Activated T-helper 2 cell treated with anti-CD3 and anti-CD28 coated beads, Interferon-gamma antibody, Interleukin-2, Interleukin-4, amounts not matched to agents 10 μg/mL and 5 μg/mL and 100 μg/mL, durations not matched to agents 14 hours and 24 hours and 36 hours (primary cell): ENCODE data around the gene METTL3. TPM values are rescaled to one million over a fixed set of nuclear protein-coding genes. Genes with fewer than 3 reads are reported as not detected.
A peak's percentile ranks its signal among the peaks of the same experiment; 100 is the strongest.
"Not testable (repeated sequence)": the region's sequence is repeated elsewhere in the genome, so short reads cannot be mapped to it uniquely, and the experiment has no call there.

Source experiments
- DNase-seq: peaks from one replicate; pipeline ENCODE4 v3.0.0; 2021; ENCODE audit warnings: low spot score
- H3K27ac Mint-ChIP-seq: one replicate; pipeline ENCODE4 v1.8.0; 2021; ENCODE audit warnings: mixed read lengths
- H3K27me3 Mint-ChIP-seq: one replicate; pipeline ENCODE4 v1.8.0; 2021; ENCODE audit warnings: low read depth, mixed read lengths
- H3K36me3 Mint-ChIP-seq: one replicate; pipeline ENCODE4 v1.8.0; 2021; ENCODE audit warnings: low read depth, mixed read lengths
- H3K4me1 Mint-ChIP-seq: one replicate; pipeline ENCODE4 v1.8.0; 2021; ENCODE audit warnings: low read depth, mixed read lengths
- H3K4me3 Mint-ChIP-seq: one replicate; pipeline ENCODE4 v1.8.0; 2021; ENCODE audit warnings: low read depth, mild to moderate bottlenecking, moderate library complexity, mixed read lengths
- H3K9me3 Mint-ChIP-seq: one replicate; pipeline ENCODE4 v1.8.0; 2021; ENCODE audit warnings: mixed read lengths
- intact Hi-C: fragments of 100-400 bp; cut with micrococcal nuclease; formaldehyde crosslinking; loops from one replicate; pipeline ENCODE4 v1.15.1; 2023
- total RNA-seq: library from RNA; stranded (reverse); gene quantifications from 2 replicates; pipeline ENCODE4 v1.2.3, GENCODE V29; 2022

The METTL3 gene
- total RNA-seq, result 76.7 and 80.5 TPM in 2 replicates

DNA sequence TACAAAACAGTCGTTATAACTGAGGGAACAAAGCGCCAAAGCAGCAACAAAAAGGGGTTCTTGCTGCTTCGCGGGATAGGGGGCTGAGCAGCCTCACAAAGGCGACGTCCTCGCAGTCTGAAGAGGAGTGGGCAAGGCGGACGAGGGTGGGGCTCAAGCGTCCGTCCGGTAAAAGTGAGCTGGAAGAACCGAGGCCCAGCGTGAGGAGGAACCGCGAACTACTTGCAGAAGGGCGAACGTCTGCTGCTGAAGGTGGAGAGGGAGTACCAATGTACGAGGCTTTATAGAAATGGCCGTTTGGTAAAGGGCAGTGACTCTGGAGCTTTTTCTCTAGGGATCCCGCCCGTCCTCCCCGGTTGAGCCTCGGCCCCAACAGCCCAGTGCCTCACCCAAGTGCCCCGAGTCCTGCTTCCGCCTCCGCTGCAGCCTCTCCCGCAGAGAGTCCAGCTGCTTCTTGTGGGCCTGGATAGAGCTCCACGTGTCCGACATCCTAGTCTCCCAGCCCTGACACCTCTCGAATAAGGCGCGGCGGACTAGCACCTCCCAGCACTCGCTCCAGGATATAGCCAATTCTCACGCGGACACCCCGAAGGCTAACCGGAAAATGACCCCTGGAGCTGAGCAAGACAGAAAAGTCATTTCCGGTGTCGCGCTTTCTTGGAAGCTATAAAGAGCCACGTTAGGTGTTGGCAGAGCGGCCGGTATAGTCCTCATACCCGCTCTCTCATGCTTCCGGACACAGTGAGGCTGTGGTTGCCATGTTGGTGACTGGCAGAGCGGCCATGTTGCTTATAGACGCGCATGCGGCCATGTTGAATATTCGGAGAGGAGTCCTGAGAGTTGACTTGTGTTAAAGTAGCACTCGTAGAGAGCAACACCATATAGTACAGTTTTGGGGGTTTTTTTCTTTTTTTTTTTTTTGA, at the start of gene METTL3:
TSS of gene METTL3 (minus strand) at position 606 of the 923 bp plus-strand sequence. CDS start at position 489, 117 bp downstream.
- peak within 1 kb of the TSS; percentile 97 for H3K27ac Mint-ChIP-seq
- peak; percentile 91 for DNase-seq
- intact Hi-C loops, result loop anchor here (1.0 to 10.0 kb wide), 5 partner anchors 15 to 246 kb away; partner anchors contain the start of genes CHD8, HNRNPC, SALL2 and TOX4
- H3K27me3 Mint-ChIP-seq, result peaks cover 5% of the 10 kb centered on the region
- H3K9me3 Mint-ChIP-seq, result no peaks in the 10 kb centered on the region
- H3K36me3 Mint-ChIP-seq, result peaks cover 33% of the 10 kb centered on the region
- peak within 1 kb of the TSS; percentile 88 for H3K4me3 Mint-ChIP-seq
- peaks cover 28% of the 10 kb centered on the region for H3K4me1 Mint-ChIP-seq

DNA sequence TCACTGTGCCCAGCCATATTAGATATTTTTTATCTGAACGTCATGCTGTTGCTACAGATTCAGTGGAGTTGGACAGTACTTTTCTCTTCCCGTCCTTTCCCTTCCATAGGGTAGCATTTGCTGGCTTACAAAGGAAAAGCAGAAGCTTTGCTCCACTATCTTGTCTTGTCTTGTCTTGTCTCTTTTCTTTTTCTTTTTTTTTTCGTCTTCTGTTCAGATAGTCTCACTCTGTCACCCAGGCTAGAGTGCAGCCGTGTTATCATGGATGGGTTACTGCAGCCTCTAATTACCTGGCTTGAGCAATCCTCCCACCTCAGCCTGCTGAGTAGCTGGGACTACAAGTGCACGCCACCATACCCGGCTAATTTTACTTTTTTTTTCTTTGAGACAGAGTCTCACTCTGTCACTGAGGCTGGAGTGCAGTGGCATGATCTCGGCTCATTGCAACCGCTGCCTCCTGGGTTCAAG, 47.6 kb upstream of the METTL3 start:
- intact Hi-C loops, result loop anchor here (5.0 kb wide), 1 partner anchor 101 kb away; the partner anchor contains the start of gene CHD8
- Mint-ChIP-seq H3K4me3 (no peak overlapping the region), H3K4me1 (peaks cover 4% of the 10 kb centered on the region), H3K27ac (no peak overlapping the region), H3K27me3 (no peaks in the 10 kb centered on the region), H3K9me3 (no peaks in the 10 kb centered on the region), H3K36me3 (no peaks in the 10 kb centered on the region)
- DNase-seq, result no peak

DNA sequence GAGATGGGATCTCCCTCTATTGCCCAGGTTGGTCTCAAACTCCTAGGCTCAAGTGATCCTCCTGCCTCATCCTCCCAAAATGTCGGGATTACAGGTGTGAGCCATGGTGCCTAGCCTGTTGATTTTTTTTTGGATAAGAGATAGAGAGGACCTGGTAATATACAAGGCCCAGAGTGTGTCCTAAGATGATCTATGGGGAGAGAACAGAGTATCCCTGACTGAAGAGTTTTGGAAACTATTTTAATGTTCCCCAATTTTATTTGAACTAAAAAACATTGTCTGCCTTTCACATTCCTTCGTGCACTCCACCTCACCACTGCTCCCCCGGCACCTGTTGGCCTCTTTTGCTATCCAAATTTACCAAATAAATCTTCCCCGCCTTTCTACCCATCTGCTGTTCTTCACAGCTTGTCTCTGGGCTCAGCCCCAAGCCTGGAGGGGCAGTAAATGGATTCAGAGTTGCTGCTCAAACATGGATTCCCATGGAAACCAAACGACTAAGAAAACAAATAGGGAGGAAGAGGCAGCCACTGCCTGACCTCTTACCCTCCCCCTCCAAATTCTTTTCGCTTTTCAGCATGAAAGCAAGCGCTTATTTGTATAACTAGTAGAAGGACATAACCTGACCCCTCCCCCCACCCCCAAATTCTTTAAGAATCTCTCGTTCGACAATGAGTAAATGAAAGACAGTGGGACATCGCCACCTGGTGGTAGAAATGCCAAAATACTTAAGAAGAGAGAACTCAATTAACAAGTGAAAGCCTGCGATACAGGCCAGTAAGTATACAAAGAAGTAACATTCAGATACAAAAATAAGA, 46.2 kb upstream of the METTL3 start:
- Mint-ChIP-seq H3K4me3 (no peak overlapping the region), H3K27ac (peak overlapping the region; percentile 19), H3K9me3 (no peaks in the 10 kb centered on the region), H3K36me3 (no peaks in the 10 kb centered on the region), H3K4me1 (peaks cover 4% of the 10 kb centered on the region), H3K27me3 (no peaks in the 10 kb centered on the region)
- intact Hi-C loops, result loop anchor here (1.0 to 5.0 kb wide), 4 partner anchors 59 to 142 kb away; partner anchors contain the start of genes CHD8 and TOX4
- peak; percentile 55 for DNase-seq

DNA sequence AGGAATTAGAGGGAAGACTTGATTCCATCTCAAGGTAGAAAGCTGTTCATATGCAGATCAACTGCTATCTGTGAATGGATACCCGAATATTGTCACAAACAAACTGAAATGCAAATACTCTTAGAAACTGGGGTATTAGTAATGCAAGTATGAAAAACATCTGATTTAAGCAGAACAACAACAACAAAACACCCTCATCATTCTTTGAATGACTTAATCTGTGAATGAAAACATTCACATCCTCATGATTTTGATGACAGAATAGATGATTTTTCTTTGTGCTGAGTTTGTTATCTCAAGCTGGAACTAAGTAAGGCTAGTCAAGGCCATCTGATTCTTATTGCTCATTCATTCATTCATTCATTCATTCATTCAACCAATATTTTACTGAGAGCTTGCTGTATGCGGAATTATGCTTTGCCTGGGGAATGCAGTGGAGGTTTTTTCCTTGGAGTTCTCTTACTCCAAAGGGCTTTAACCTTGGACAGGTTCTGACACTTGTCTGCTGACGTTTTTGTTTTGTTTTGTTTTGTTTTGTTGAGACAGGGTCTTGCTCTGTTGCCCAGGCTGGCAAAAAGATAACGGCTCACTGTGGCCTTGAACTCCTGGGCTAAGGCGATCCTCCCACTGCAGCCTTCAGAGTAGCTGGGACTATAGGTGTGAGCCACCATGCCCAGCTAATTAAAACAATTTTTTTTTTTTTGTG, 45.4 kb upstream of the METTL3 start:
- no peak for DNase-seq
- intact Hi-C loops, result loop anchor here (1.0 to 5.0 kb wide), 4 partner anchors 58 to 142 kb away; partner anchors contain the start of genes CHD8 and TOX4
- Mint-ChIP-seq H3K4me3 (no peak overlapping the region), H3K27me3 (no peaks in the 10 kb centered on the region), H3K36me3 (no peaks in the 10 kb centered on the region), H3K9me3 (no peaks in the 10 kb centered on the region), H3K4me1 (peaks cover 4% of the 10 kb centered on the region), H3K27ac (no peak overlapping the region)

DNA sequence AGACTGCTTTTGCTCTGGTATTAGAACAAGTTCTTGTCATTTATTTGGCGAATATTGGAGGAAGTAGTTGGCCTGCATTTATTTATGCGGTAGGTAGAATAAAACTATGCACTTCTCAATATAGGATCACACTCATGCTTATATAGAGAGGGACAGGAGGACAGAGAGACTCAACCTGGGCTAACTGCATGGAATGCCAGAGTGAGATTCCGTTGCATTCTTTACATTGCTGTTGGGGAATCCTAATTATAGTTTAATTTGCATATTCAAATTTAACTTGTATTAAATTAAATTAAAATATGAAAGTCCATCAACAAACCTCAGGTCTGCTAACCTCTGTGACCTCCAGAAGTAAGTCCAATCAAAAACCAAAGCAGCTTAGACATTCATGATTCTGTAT, 42.1 kb upstream of the METTL3 start:
- intact Hi-C loops, result no loop called here

DNA sequence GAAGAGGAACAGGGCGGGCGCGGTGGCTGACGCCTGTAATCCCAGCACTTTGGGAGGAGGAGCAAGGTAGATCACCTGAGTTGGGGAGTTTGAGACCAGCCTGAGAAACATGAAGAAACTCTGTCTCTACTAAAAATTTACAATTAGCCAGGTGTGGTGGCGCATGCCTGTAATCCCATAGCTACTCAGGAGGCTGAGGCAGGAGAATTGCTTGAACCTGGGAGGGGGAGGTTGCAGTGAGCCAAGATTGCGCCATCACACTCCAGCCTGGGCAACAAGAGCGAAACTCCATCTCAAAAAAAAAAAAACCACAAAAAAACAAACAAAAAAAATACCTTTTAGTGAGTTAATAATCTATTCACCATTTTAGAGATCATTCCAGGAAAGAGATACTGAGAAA, 33.4 kb upstream of the METTL3 start:
- H3K27ac Mint-ChIP-seq, H3K27me3 Mint-ChIP-seq, H3K36me3 Mint-ChIP-seq, intact Hi-C loops, H3K4me3 Mint-ChIP-seq, H3K4me1 Mint-ChIP-seq, H3K9me3 Mint-ChIP-seq, DNase-seq: not testable (repeated sequence)

More for the DNA sequence above, 42.1 kb upstream of the METTL3 start:
- H3K4me1 Mint-ChIP-seq, result peaks cover 4% of the 10 kb centered on the region
- H3K27me3 Mint-ChIP-seq, result no peaks in the 10 kb centered on the region
- no peak overlapping the region for H3K4me3 Mint-ChIP-seq
- no peak for DNase-seq
- no peaks in the 10 kb centered on the region for H3K36me3 Mint-ChIP-seq
- no peak overlapping the region for H3K27ac Mint-ChIP-seq
- no peaks in the 10 kb centered on the region for H3K9me3 Mint-ChIP-seq

DNA sequence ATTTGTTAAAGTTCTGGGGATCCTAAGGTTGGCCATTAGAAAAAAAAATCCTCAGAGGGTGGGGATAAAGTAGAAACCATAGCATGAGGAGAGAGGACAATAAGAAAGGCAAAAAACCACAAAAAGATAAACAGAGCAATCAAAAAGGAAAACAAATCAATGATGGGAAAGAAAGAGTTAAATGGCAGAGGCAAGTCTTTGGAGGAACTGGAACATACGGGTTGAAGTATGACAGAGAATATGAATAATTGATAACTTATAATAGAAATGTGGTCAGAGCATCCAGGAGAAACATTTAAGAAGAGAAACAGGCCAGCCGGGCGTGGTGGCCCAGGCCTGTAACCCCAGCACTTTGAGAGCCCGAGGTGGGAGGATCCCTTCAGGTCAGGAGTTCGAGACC, 32.8 kb upstream of the METTL3 start:
- Mint-ChIP-seq H3K9me3 (no peaks in the 10 kb centered on the region), H3K27ac (no peak overlapping the region), H3K36me3 (no peaks in the 10 kb centered on the region), H3K27me3 (peaks cover 14% of the 10 kb centered on the region), H3K4me3 (no peak overlapping the region), H3K4me1 (no peaks in the 10 kb centered on the region)
- no peak for DNase-seq
- intact Hi-C loops, result no loop called here

DNA sequence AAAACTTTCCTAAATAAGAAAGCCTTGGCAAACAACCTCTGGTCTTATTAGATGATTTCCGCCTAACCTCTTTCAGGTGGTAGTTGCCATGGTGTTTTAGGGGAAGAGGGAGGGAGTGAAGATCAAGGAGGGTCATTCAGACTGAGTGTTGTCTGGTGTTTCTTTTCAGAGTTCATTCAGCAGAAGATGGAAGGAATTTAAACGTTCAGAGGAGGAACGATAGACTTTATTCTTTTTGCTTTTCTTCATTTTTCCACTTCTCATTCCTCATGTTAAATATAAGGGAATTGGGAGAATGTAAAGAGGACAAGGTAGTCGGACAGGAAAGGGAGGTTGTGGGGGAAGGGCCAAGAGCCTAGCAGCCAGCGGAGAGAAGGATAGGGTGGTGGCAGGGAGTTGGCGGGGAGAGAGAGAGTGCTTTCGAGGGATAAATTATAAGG, 32.4 kb upstream of the METTL3 start:
- no peak for DNase-seq
- H3K36me3 Mint-ChIP-seq, result no peaks in the 10 kb centered on the region
- H3K27me3 Mint-ChIP-seq, result peaks cover 18% of the 10 kb centered on the region
- no peaks in the 10 kb centered on the region for H3K4me1 Mint-ChIP-seq
- H3K4me3 Mint-ChIP-seq, result no peak overlapping the region
- H3K27ac Mint-ChIP-seq, result no peak overlapping the region
- intact Hi-C loops, result no loop called here
- H3K9me3 Mint-ChIP-seq, result no peaks in the 10 kb centered on the region

DNA sequence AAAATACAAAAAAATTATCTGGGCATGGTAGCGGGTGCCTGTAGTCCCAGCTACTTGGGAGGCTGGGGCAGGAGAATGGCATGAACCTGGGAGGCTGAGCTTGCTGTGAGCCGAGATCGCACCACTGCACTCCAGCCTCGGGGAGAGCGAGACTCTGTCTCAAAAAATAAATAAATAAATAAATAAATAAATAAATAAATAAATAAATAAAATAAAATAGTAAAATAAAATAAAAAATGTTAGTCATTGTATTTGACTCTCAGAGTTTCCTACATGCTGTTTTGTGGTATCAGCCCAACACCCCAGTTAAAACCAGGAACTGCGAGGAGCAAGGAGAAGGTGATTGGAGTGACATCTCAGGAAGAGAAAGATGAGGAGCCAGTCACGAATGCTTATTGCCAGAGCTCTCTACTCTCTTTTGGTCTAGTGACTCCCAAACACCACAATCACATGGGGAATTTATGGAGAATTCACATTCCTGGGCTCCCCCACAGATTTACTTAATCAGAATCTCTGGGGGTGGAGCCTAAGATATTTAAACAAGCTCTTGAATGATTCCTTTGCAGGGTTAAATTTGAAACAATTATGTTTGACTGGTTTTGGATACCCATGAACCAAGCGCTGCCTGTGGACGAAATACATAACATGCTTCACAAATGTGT, 30.4 kb upstream of the METTL3 start:
- H3K36me3 Mint-ChIP-seq, result no peaks in the 10 kb centered on the region
- no peak overlapping the region for H3K4me3 Mint-ChIP-seq
- DNase-seq, result no peak
- intact Hi-C loops, result no loop called here
- H3K9me3 Mint-ChIP-seq, result no peaks in the 10 kb centered on the region
- peaks cover 33% of the 10 kb centered on the region for H3K27me3 Mint-ChIP-seq
- peaks cover 5% of the 10 kb centered on the region for H3K4me1 Mint-ChIP-seq
- no peak overlapping the region for H3K27ac Mint-ChIP-seq

DNA sequence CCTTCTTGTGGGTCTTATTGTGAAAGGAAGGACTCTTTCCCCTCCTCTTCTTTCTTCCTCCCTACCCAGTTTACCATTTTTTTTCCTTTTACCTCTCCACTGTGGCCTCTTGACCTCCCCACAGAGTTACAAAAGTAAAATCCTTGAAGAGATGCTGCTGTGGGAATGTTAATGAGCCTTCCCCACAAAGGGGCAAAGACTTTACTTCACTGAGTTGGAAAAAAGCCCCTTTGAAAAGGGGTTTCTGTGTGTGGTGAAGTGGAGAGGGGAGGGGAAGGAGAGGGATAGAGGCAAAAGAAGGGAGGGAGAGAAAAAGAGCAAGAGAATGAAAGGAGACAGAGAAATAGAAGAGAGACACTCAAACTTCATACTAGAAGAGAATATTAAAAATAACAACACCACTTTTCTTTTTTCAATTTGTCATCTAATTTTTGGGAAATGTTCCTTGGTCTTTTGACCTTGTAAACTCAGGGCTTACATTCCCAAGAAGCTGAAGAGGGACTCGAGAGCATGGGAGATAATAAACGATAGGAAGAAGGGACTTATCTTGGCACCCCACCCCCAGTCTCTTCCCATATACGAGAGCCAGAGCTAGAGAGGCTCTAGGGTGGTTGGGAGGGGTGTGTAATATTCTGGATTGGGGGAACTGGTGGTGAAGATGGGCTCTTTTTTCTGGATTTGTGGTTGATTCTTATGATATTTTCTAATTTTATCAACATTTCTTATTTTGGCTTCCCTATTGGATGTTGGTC, 28.2 kb upstream of the METTL3 start:
- Mint-ChIP-seq H3K27me3 (peaks cover 48% of the 10 kb centered on the region), H3K9me3 (no peaks in the 10 kb centered on the region), H3K27ac (no peak overlapping the region), H3K4me1 (peaks cover 5% of the 10 kb centered on the region), H3K36me3 (no peaks in the 10 kb centered on the region), H3K4me3 (no peak overlapping the region)
- intact Hi-C loops, result no loop called here
- DNase-seq, result no peak

DNA sequence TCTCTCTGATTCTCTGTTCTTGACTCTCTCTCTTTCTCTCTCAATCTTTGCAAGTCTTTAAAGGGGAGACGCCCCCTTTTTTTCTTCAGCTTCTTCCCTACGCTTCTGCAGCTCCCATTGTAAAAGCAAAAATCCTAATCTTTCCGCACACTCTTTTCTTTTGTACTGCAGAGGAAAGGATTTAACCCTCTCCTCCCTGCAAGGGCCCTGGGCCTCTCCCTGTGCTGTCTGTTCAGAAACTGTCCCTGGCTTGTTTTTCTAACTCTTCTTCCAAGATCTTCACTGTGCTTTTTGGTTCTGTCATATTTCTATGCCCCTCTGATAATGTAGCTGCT, 25.9 kb upstream of the METTL3 start:
- Mint-ChIP-seq H3K27ac (no peak overlapping the region), H3K4me3 (no peak overlapping the region), H3K27me3 (peaks cover 53% of the 10 kb centered on the region), H3K36me3 (no peaks in the 10 kb centered on the region), H3K4me1 (peaks cover 5% of the 10 kb centered on the region), H3K9me3 (no peaks in the 10 kb centered on the region)
- DNase-seq, result no peak
- intact Hi-C loops, result no loop called here
